ENCODE data around the gene TSHZ2.

GRCh38 chr20:53421343-53421742, 449.2 kb downstream of the TSHZ2 start:
- TF ChIP-seq OVOL2 (CRISPR knock-in tag; IDR thresholded peaks at IDR 0.05; ENCODE audit: borderline replicate concordance), result no peak
- TF ChIP-seq CTCF (IDR thresholded peaks at IDR 0.05), result no peak
- no peak for TF ChIP-seq SMAD4 (CRISPR knock-in tag; IDR thresholded peaks at IDR 0.05)
- no peak for TF ChIP-seq MAX (CRISPR knock-in tag; IDR thresholded peaks at IDR 0.05)
- TF ChIP-seq IRF1 (CRISPR knock-in tag; IDR thresholded peaks at IDR 0.05), result no peak
- no peak for TF ChIP-seq ZBTB21 (CRISPR knock-in tag; IDR thresholded peaks at IDR 0.05; ENCODE audit: borderline replicate concordance)
- TF ChIP-seq STAT6 (CRISPR knock-in tag; conservative IDR thresholded peaks at IDR 0.05; ENCODE audit: low read depth), result no peak

Data from WTC11 (cell line).